ENCODE data around the gene DMBT1.

DNA sequence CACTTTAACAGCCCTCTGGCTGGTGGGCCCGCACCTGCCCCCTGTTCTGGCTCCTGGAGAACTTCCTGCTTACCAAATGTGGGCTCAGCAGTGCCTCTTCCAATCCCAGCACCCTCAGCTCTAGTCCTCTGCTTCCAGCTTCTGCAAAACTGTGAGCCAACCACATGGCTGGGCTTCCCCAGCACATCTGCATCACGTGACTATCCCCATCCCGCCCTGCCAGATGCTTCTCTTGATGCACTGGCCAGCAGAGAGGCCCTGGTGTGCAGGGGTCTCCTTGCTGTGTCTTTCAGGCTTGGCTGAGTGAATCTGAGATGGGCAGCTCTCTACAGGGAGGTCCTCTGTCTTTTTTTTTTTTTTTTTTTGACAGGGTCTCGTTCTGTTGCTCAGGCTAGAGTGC is 43.8 kb upstream of the DMBT1 start:
- TF ChIP-seq SUZ12 (IDR thresholded peaks at IDR 0.05) (no peak), ELF4 (IDR thresholded peaks at IDR 0.05) (no peak), FOXM1 (IDR thresholded peaks at IDR 0.05; ENCODE audit: borderline replicate concordance) (no peak), SP1 (IDR thresholded peaks at IDR 0.05) (no peak), ARNT (IDR thresholded peaks at IDR 0.05) (no peak), HDGF (IDR thresholded peaks at IDR 0.05; ENCODE audit: borderline replicate concordance) (no peak), FOXK2 (IDR thresholded peaks at IDR 0.05) (no peak), NFRKB (IDR thresholded peaks at IDR 0.05) (no peak)
- TF ChIP-seq, protein P1, sequence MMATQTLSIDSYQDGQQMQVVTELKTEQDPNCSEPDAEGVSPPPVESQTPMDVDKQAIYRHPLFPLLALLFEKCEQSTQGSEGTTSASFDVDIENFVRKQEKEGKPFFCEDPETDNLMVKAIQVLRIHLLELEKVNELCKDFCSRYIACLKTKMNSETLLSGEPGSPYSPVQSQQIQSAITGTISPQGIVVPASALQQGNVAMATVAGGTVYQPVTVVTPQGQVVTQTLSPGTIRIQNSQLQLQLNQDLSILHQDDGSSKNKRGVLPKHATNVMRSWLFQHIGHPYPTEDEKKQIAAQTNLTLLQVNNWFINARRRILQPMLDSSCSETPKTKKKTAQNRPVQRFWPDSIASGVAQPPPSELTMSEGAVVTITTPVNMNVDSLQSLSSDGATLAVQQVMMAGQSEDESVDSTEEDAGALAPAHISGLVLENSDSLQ (IDR thresholded peaks at IDR 0.05): no peak

Data from HEK293T (cell line).